Adipose tissue (tissue), 3 donors: Measurements from ENCODE around the gene CLEC4M. TPM values are rescaled to one million over a fixed set of nuclear protein-coding genes. Genes with fewer than 3 reads are reported as not detected.
"Not testable (repeated sequence)": the region's sequence is repeated elsewhere in the genome, so short reads cannot be mapped to it uniquely, and the experiment has no call there.

Source experiments
- H3K27ac ChIP-seq: one replicate; pipeline ENCODE4 v1.5.1; 2013; ENCODE audit warnings: low read depth, low read length
- WGBS, 3 donors: extraction: QIAGEN DNeasy Blood & Tissue Kit; methylation state at CpG; one replicate each; pipeline ENCODE4 v1.1.7; 2013; 5-methylcytosine and 5-hydroxymethylcytosine counted together
- polyA plus RNA-seq, 3 donors: library from polyadenylated mRNA; stranded (reverse); fragments of 200-250 nt; gene quantifications; one replicate each; pipeline ENCODE4 v1.2.3, GENCODE V29; 2013
- donor health status: healthy with polysubstance abuse.
- donor health status: Bipolar disorder and iron deficiency.
- donor health status: healthy.

The CLEC4M gene
- polyA plus RNA-seq, 3 donors: 0.16 to 3.7 TPM; not detected in 1

- WGBS, 3 donors: 41 to 69% (median 54%) methylated on average over 3 of the region's 3 CpGs
Measured at GRCh38 chr19:7764157-7764556, 1.1 kb downstream of the CLEC4M start.

GRCh38 chr19:7765043-7765442 is 2.0 kb downstream of the CLEC4M start:
- not testable (repeated sequence) for H3K27ac ChIP-seq
- 77 to 95% (median 82%) methylated on average over 2 of the region's 2 CpGs for WGBS, 3 donors

More at GRCh38 chr19:7764157-7764556, 1.1 kb downstream of the CLEC4M start:
- H3K27ac ChIP-seq: not testable (repeated sequence)

GRCh38 chr19:7766535-7766934 is 3.5 kb downstream of the CLEC4M start:
- H3K27ac ChIP-seq: no peak overlapping the region
- 53 to 70% (median 62%) methylated on average over 11 of the region's 11 CpGs for WGBS, 3 donors

DNA sequence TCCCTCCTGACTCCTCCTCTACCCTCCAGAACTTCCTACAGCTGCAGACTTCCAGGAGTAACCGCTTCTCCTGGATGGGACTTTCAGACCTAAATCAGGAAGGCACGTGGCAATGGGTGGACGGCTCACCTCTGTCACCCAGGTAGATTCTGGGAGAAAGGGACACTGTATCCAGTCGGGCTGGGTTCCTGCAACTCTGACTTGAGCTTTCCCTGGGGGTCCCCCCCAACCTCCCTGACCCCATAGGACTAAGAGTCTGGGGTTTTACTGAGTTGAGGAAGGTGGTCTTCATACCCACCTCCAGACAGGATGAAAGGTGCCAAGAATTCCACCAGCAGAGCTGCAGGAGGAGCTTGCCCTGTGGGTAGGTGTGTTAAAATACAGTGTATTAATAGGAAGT is 4.4 kb downstream of the CLEC4M start:
- 53 to 80% (median 62%) methylated on average over 4 of the region's 4 CpGs for WGBS, 3 donors

GRCh38 chr19:7769171-7769570 is 6.1 kb downstream of the CLEC4M start:
- WGBS, 3 donors: 64 to 83% (median 79%) methylated on average over 2 of the region's 2 CpGs
- no peak overlapping the region for H3K27ac ChIP-seq

More for the DNA sequence above, 4.4 kb downstream of the CLEC4M start:
- no peak overlapping the region for H3K27ac ChIP-seq

DNA sequence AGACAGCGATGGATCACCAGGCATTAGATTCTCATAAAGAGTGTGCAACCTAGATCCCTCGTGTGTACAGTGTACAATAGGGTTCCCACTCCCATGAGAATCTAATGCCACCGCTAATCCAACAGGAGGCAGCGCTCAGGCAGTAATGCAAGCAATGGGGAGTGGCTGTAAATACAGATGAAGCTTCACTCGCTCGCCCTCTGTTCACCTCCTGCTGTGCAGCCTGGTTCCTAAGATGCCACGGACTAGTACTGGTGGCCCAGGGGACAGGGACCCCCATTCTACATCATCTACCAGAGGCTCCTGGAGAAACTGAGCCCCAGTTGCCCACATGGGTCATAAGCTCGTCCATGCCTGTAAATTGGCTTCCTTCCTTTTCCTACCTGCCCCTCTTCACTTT is 8.0 kb downstream of the CLEC4M start:
- WGBS, 3 donors: 62 to 75% (median 63%) methylated on average over 8 of the region's 8 CpGs
- no peak overlapping the region for H3K27ac ChIP-seq

GRCh38 chr19:7772752-7773291 is 9.8 kb downstream of the CLEC4M start:
- H3K27ac ChIP-seq: no peak overlapping the region
- WGBS, 3 donors: 23 to 68% (median 28%) methylated on average over 8 of the region's 8 CpGs

DNA sequence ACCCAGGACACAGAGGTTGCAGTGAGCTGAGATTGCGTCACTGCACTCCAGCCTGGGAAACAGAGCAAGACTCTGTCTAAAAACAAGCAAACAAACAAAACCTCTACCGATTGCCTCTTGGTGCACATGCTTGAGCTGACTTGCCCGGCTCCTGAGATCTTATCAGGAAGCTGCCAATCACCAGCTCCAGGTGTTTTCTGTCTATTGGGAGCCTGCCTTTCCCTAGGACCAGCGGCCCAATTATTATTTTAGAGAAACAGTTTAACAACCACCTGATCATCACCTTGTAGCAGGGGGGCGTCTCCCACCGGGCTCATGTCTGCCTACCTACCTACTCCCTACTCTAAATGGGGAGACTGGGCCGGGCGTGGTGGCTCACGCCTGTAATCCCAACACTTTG is 10.8 kb downstream of the CLEC4M start:
- H3K27ac ChIP-seq: no peak overlapping the region
- 50 to 80% (median 78%) methylated on average over 9 of the region's 9 CpGs for WGBS, 3 donors

- H3K27ac ChIP-seq: no peak overlapping the region
- WGBS, 3 donors: 88 to 91% (median 88%) methylated on average over 8 to 9 of the region's 9 CpGs
Measured at GRCh38 chr19:7775761-7776160, 12.7 kb downstream of the CLEC4M start.

- 51 to 63% (median 53%) methylated on average over 5 of the region's 5 CpGs for WGBS, 3 donors
- H3K27ac ChIP-seq: no peak overlapping the region
Measured at GRCh38 chr19:7778081-7778480, 15.0 kb downstream of the CLEC4M start.

- 70 to 75% (median 73%) methylated on average over 26 of the region's 26 CpGs for WGBS, 3 donors
- no peak overlapping the region for H3K27ac ChIP-seq
Measured at GRCh38 chr19:7779631-7780486, 16.8 kb downstream of the CLEC4M start.

DNA sequence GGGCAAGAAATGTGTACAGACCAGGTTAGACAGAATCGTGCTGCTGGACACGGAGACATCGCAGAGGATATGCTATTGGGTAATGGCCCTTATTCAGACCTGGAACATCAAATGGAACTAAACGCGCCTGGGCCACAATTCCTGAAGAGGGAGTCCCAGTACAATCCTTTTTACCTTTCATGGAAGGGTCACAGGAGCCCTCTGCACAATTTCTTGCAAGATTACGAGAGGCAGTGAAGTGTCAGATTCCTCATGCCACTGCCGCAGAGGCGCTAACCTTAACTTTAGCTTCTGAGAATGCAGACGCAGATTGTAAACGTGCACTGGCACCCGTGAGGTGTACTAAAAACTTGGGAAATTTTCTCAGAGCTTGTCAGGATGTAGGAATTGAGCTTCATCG is 18.1 kb downstream of the CLEC4M start:
- 38 to 52% (median 40%) methylated on average over 12 of the region's 12 CpGs for WGBS, 3 donors

DNA sequence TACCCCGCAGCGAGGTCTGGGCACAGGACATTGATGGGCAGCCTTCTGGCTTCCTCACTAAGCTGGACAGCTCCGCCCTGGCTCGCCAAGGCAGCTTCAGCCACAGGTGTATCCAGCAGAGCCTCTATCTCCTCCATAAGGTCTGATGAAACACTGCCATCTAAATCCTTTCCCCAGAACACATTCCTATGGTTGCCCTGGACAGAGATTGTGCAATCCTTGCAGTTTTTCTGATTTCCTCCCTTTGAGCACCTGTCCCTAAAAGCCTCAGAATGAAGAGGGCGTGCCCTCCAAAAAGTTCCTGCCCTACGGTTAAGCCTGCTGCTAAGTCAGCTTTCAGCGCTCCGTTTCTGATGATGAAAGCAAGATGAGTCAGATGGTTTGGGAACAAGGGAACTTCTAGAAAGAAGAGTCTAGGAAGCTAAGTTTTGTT is 21.0 kb downstream of the CLEC4M start:
- 22 to 24% (median 24%) methylated on average over 8 of the region's 8 CpGs for whole genome bisulfite sequencing, 3 donors
- H3K27ac ChIP-seq: no peak overlapping the region

More for the DNA sequence above, 18.1 kb downstream of the CLEC4M start:
- no peak overlapping the region for H3K27ac ChIP-seq

- no peak overlapping the region for H3K27ac ChIP-seq
Measured at GRCh38 chr19:7784856-7785255, 21.8 kb downstream of the CLEC4M start.

DNA sequence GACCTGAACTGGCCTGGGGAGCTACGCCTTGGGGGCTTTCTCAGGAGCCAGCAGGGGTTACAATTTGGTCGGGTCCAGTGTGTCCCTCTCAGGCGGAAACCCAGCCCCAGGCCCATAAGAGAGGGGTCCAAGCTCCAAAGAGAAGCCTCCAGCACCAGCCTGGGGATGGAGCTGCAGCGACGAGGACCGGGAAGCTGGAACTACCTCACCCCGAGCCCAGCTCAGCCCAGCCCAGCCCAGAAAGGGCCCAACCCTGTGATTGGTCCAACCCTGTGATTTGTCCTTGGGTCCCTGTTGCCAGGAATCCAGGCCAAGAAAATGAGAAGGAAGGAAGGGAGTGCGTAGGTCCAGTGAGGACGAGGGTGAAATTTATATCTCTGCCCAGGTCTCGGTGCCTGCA is 24.1 kb downstream of the CLEC4M start:
- 10 to 29% (median 16%) methylated on average over 10 of the region's 10 CpGs for WGBS, 3 donors
- no peak overlapping the region for H3K27ac ChIP-seq

DNA sequence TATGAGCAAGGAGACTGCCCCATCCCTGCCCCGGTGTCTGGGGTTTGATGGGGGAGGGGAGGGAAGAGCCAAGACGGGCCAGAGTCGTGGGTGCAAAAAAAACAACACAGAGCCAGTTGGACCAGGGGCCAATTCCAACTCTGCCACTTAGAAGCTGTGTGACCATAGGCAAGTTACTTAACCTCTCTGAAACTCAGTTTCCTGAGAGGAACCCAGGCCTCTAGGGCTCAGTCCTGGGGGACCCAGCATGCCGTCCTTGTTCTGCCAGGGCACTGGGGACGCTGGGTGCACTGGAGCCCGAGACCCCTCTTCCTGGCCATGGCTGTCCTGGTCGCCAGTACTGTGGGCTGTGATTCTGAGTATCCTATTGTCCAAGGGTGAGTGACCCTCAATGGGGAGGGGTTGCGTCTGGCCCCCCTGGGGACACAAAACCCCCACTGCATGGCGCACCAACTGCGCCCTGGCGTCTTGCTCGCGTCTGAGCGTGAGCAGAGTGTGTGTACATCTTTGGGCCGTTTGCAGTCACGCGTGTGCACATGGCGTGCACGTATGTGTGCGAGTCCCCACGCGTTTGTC is 24.6 kb downstream of the CLEC4M start:
- H3K27ac ChIP-seq: no peak overlapping the region
- 13 to 14% (median 14%) methylated on average over 22 of the region's 22 CpGs for WGBS, 3 donors

DNA sequence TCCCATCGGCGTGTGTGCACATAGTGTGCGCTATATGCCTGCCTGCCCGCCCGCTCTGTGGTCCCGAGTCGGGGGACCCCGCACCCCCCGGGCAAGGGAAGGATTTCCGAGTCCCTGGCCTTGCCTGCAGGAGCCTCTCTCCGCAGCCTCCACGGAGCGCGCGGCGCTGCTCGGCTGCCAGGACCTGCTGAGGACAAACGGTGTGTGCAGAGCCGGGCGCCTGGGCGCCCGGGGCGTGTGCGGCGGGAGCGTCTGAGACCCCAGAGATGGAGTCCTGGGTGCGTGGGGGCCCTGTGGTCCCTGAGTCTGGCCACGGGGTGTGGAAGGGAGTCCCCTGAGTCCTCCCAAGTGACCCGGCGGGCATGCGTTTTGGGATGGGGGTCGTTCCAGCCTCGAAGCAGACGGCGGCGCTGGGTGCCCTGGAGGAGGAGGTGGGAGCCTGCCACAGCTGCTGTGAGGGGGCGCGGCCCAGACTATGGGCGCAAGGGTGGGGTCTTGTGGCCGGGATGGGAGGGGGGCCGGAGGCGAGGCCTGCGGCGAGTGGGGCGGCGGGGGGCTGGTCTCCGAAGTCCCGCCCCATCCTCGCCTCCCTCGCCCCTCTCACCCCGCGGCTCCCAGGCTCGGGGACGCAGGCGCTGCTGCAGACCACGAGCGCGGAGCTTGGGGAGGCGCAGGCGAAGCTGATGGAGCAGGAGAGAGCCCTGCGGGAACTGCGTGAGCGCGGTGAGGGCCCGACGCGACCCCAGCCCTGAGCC is 25.3 kb downstream of the CLEC4M start:
- WGBS, 3 donors: 2 to 3% (median 3%) methylated on average over 53 to 66 of the region's 67 CpGs
- no peak overlapping the region for H3K27ac ChIP-seq

GRCh38 chr19:7788933-7789323 is 25.9 kb downstream of the CLEC4M start:
- no peak overlapping the region for H3K27ac ChIP-seq
- WGBS, 3 donors: 1 to 4% (median 2%) methylated on average over 22 to 23 of the region's 23 CpGs

DNA sequence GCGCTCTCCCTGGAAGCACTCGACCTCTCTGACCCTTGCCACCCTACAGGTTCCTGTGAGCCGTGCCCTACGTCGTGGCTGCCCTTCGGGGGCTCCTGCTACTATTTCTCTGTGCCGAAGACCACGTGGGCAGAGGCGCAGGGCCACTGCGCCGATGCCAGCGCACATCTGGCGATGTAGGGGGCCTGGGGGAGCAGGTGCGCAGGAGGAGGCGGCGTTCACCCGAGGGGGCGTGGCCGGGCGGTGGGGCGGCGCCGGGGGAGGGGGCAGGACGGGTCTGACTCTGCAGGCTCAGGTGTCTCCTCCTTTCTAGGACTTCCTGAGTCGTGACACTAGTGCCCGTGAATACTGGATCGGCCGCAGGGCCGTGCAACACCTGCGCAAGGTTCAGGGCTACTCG is 26.4 kb downstream of the CLEC4M start:
- H3K27ac ChIP-seq: no peak overlapping the region
- WGBS, 3 donors: 5 to 9% (median 7%) methylated on average over 30 to 31 of the region's 31 CpGs
